ENCODE results near the gene BORCS6.

Gene BORCS6

DNA sequence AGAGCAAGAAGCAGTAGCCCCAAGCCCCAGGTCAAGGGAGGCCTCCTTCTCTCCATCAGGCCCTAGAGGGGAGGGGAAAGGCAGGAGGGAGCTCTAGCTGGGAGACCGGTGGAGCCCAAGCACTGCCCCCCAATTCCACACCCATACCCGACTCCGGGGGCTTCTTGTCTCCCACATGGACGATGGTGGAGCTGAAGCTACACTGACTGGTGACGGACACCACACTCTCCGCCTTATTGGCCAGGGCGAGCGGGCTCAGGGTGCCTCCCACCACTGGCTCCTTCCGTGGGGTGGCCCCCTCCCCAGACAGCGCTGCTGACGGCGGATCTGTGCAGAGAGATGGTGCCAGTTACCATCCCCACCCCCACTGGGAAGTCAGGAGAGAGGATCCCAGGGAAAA lies 44.2 kb downstream of the BORCS6 start:
- no peak for TF ChIP-seq CTCF (IDR thresholded peaks at IDR 0.05; ENCODE audit: extremely low read depth, missing control alignments)
- DNase-seq (ENCODE audit: low spot score): no peak

- TF ChIP-seq CTCF (IDR thresholded peaks at IDR 0.05; ENCODE audit: extremely low read depth, missing control alignments): no peak
- DNase-seq (ENCODE audit: low spot score): no peak
Measured at GRCh38 chr17:8144401-8145231, 45.4 kb downstream of the BORCS6 start.

DNA sequence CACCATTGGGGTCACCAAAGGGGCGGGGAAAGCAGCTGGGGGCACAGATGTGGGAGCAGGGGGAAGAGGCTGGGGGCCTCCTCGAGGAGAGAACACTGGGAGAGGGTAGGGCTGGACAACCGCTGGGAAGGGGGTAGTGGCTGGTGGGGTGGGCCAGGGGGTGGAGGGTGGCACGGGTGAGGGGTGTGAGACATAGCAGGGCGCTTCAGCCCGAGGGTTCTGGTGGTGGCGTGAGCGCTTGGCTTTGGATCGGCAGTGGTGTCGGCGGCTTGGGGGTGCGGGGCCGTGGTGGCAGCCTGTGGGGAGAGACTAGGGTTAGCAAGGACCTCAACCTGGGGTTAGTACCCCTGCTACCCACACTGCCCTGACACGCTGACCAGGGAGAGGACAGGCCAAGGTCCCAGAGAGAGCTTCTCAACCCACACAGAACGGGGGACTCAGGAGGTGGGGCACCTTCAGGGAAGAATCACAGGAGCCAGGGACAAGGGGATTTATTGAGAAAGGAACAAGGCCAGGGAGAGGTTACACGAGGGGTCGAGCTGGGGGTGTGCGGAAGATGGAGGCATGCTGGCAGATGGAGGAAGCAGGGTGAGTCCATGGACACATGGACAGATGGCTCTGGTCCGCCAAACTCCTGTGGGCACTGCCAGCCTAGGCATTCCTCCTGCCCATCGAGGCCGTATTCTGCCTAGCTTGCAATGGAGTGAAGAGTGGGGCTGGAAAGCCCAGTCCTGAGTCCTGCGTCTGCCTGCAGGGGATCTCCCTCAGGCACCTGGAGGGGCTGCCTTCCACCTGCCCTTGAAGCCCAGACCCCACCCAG lies 46.2 kb downstream of the BORCS6 start:
- TF ChIP-seq CTCF (IDR thresholded peaks at IDR 0.05; ENCODE audit: extremely low read depth, missing control alignments): no peak
- DNase-seq (ENCODE audit: low spot score): no peak

- DNase-seq (ENCODE audit: low spot score): no peak
- no peak for TF ChIP-seq CTCF (IDR thresholded peaks at IDR 0.05; ENCODE audit: extremely low read depth, missing control alignments)
Measured at GRCh38 chr17:8142887-8143580, 46.9 kb downstream of the BORCS6 start.

- no peak for TF ChIP-seq CTCF (IDR thresholded peaks at IDR 0.05; ENCODE audit: extremely low read depth, missing control alignments)
- DNase-seq (ENCODE audit: low spot score): no peak
Measured at GRCh38 chr17:8142158-8142886, 47.7 kb downstream of the BORCS6 start.

GRCh38 chr17:8141741-8142140 lies 48.2 kb downstream of the BORCS6 start:
- DNase-seq (ENCODE audit: low spot score): no peak

More at GRCh38 chr17:8141741-8142140, 48.2 kb downstream of the BORCS6 start:
- no peak for TF ChIP-seq CTCF (IDR thresholded peaks at IDR 0.05; ENCODE audit: extremely low read depth, missing control alignments)
